K562 (cell line): ENCODE data around the gene TSR3. TPM values are rescaled to one million over a fixed set of nuclear protein-coding genes. Genes with fewer than 3 reads are reported as not detected.

Experiments
- ATF3 ChIP-seq, 2 experiments: fragments of 450-650 bp in 1 of 2; sonication (generic) in 1 of 2; formaldehyde crosslinking in 1 of 2; IDR thresholded peaks in 1 of 2; conservative IDR thresholded peaks in 1 of 2; 2 replicates each; pipeline versions ENCODE4 v1.6.1 to v1.8.1; 2016 to 2023; ENCODE audit warnings: mild to moderate bottlenecking in 2 of 2, moderate library complexity in 2 of 2, inconsistent platforms in 1 of 2, missing genetic modification reagents in 1 of 2
- BCOR ChIP-seq: fragments of 450-650 bp; IDR thresholded peaks from 2 replicates; pipeline ENCODE4 v1.6.1; 2016
- BRD4 ChIP-seq: fragments of 200-600 bp; sonication (generic); IDR thresholded peaks from 2 replicates; pipeline ENCODE4 v1.6.1; 2017; ENCODE audit warnings: inconsistent platforms
- COPS2 ChIP-seq: fragments of 450-650 bp; conservative IDR thresholded peaks from 2 replicates; pipeline ENCODE4 v1.6.1; 2016; ENCODE audit warnings: mild to moderate bottlenecking, moderate library complexity
- ETV5 ChIP-seq: sonication (generic); formaldehyde crosslinking; IDR thresholded peaks from 2 replicates; pipeline ENCODE4 v1.4.0; 2020; ENCODE audit warnings: low read depth, mild to moderate bottlenecking, missing genetic modification reagents
- FOXJ2 ChIP-seq: fragments of 200-800 bp; sonication (Bioruptor generic); IDR thresholded peaks from 2 replicates; pipeline ENCODE4 v1.6.1; 2016; ENCODE audit warnings: missing genetic modification characterization, missing compliant biosample characterization
- HDAC2 ChIP-seq: fragments of 450-650 bp; IDR thresholded peaks from 2 replicates; pipeline ENCODE4 v1.6.1; 2016; ENCODE audit warnings: mild to moderate bottlenecking
- KDM5B ChIP-seq: fragments of 200-600 bp; sonication (generic); IDR thresholded peaks from 2 replicates; pipeline ENCODE4 v1.6.1; 2012; ENCODE audit warnings: low read depth, mild to moderate bottlenecking, moderate library complexity, low read length, control low read depth, inconsistent platforms; ENCODE audit not compliant: insufficient replicate concordance
- MAFF ChIP-seq: IDR thresholded peaks from 2 replicates; pipeline ENCODE4 v1.6.1; 2012; ENCODE audit warnings: low read length, improper control_type of control experiment
- NBN ChIP-seq: fragments of 450-650 bp; IDR thresholded peaks from 2 replicates; pipeline ENCODE4 v1.6.1; 2016; ENCODE audit warnings: low read depth, mild to moderate bottlenecking
- NFE2L1 ChIP-seq: fragments of 450-650 bp; IDR thresholded peaks from 2 replicates; pipeline ENCODE4 v1.6.1; 2016; ENCODE audit warnings: missing genetic modification characterization, low read depth, mild to moderate bottlenecking, missing compliant biosample characterization, moderate library complexity, borderline replicate concordance
- PRDM10 ChIP-seq: fragments of 450-650 bp; IDR thresholded peaks from 2 replicates; pipeline ENCODE4 v1.6.1; 2018; ENCODE audit not compliant: partially characterized antibody
- REST ChIP-seq, 2 experiments: fragments of 450-650 bp; formaldehyde crosslinking in 1 of 2; IDR thresholded peaks; 2 replicates each; pipeline versions ENCODE4 v1.4.0 to v1.6.1; 2014 to 2020; ENCODE audit warnings: mild to moderate bottlenecking in 2 of 2, borderline replicate concordance in 1 of 2, low read depth in 1 of 2
- SOX6 ChIP-seq: fragments of 450-650 bp; IDR thresholded peaks from 2 replicates; pipeline ENCODE4 v1.6.1; 2014; ENCODE audit warnings: mild to moderate bottlenecking
- TRIM24 ChIP-seq, 2 experiments: fragments of 450-650 bp; IDR thresholded peaks; 2 replicates each; pipeline ENCODE4 v1.6.1; 2016
- polyA plus RNA-seq, 8 experiments: library from polyadenylated mRNA; depleted of rRNA in 4 of 8; stranded (reverse) in 5 of 8; unstranded in 3 of 8; fragments of >200 nt; fragmentation: Nextera tagmentation in 2 of 8; fragmentation: Illumina TruSeq in 1 of 8; extraction: Ambion mirVana in 2 of 8; extraction: Trizol in 1 of 8; gene quantifications; 2 replicates each; pipeline versions ENCODE4 v1.2.1 to v1.2.3, GENCODE V29; 2011 to 2014; ENCODE audit warnings: inconsistent platforms in 1 of 8, missing spikeins in 1 of 8
- total RNA-seq, 7 experiments: library from RNA; depleted of rRNA in 6 of 7; stranded (reverse); fragments of >200 nt in 6 of 7; fragmentation: Illumina TruSeq in 2 of 7; extraction: Trizol in 2 of 7; gene quantifications; 2 replicates each; pipeline versions ENCODE4 v1.2.1 to v1.2.3, GENCODE V29; 2011 to 2021; ENCODE audit warnings: low replicate concordance in 1 of 7

TSR3 gene
- total and polyA plus RNA-seq, 9 of the 15 experiments (the other 6 are each of a cell fraction or from before 2014, with no cell fraction given) = 1.5 to 74.8 (median 16.5) TPM

GRCh38 chr16:1378804-1379303 is 27.2 kb upstream of the TSR3 start (continued):
- TF ChIP-seq PRDM10 (peak; percentile 54), NFE2L1 (tag) (peak; percentile 89), BCOR (peak; percentile 51), HDAC2 (peak; percentile 92), ETV5 (CRISPR knock-in tag) (peak; percentile 69; the same call in 1 of the 2 replicates), NBN (peak; percentile 66; the same call in 1 of the 2 replicates), SOX6 (peak; percentile 68; the same call in 1 of the 2 replicates), KDM5B (peak; percentile 75), TRIM24 (IDR thresholded peaks at IDR 0.05) (peak; percentile 42 to 60; a peak in 3 of 4 replicates), REST (IDR thresholded peaks at IDR 0.05; ENCODE audit: borderline replicate concordance) (peak; percentile 17; the same call in 1 of the 2 replicates), REST (CRISPR knock-in tag; IDR thresholded peaks at IDR 0.05; ENCODE audit: low read depth) (no peak), BRD4 (peak; percentile 84; the same call in 1 of the 2 replicates), FOXJ2 (tag) (no peak), MAFF (peak; percentile 67; the same call in 1 of the 2 replicates), COPS2 (no peak), ATF3 (IDR thresholded peaks at IDR 0.05) (peak; percentile 91), ATF3 (CRISPR knock-in tag; conservative IDR thresholded peaks at IDR 0.05) (peak; percentile 65; the same call in 1 of the 2 replicates)
